ENCODE results near the gene ECHS1.

The ECHS1 gene

GRCh38 chr10:133366751-133367150, 6.4 kb downstream of the ECHS1 start:
- H3K4me3 ChIP-seq: no peak overlapping the region
- no peak for TF ChIP-seq CTCF (IDR thresholded peaks at IDR 0.05)
- DNase-seq (ENCODE audit: low spot score): no peak
- H3K27ac ChIP-seq: no peak overlapping the region

- no peak for TF ChIP-seq CTCF (IDR thresholded peaks at IDR 0.05)
- Histone ChIP-seq H3K27ac (no peak overlapping the region), H3K4me3 (no peak overlapping the region)
- DNase-seq (ENCODE audit: low spot score): no peak
These were observed 7.0 kb downstream of the ECHS1 start for GRCh38 chr10:133366130-133366478.

GRCh38 chr10:133365461-133366129, 7.6 kb downstream of the ECHS1 start:
- H3K4me3 ChIP-seq: no peak overlapping the region
- DNase-seq (ENCODE audit: low spot score): no peak
- H3K27ac ChIP-seq: no peak overlapping the region
- no peak for TF ChIP-seq CTCF (IDR thresholded peaks at IDR 0.05)

GRCh38 chr10:133364645-133365431, 8.3 kb downstream of the ECHS1 start:
- TF ChIP-seq CTCF (IDR thresholded peaks at IDR 0.05): no peak
- no peak overlapping the region for H3K4me3 ChIP-seq
- no peak overlapping the region for H3K27ac ChIP-seq
- no peak for DNase-seq (ENCODE audit: low spot score)

- TF ChIP-seq CTCF (IDR thresholded peaks at IDR 0.05): no peak
- no peak overlapping the region for H3K4me3 ChIP-seq
- H3K27ac ChIP-seq: no peak overlapping the region
- no peak for DNase-seq (ENCODE audit: low spot score)
These were observed 10.3 kb downstream of the ECHS1 start for GRCh38 chr10:133362846-133363245.

GRCh38 chr10:133361773-133362441, 11.2 kb downstream of the ECHS1 start:
- TF ChIP-seq CTCF (IDR thresholded peaks at IDR 0.05): no peak
- Histone ChIP-seq H3K4me3 (no peak overlapping the region), H3K27ac (no peak overlapping the region)
- DNase-seq (ENCODE audit: low spot score): no peak

All from coronary artery (tissue), 2 donors.